ENCODE data around the gene PRKCH. TPM values are rescaled to one million over a fixed set of nuclear protein-coding genes. Genes with fewer than 3 reads are reported as not detected.

PRKCH gene
- total RNA-seq, 2 experiments from 2014 or later, result 193 to 194 TPM

DNA sequence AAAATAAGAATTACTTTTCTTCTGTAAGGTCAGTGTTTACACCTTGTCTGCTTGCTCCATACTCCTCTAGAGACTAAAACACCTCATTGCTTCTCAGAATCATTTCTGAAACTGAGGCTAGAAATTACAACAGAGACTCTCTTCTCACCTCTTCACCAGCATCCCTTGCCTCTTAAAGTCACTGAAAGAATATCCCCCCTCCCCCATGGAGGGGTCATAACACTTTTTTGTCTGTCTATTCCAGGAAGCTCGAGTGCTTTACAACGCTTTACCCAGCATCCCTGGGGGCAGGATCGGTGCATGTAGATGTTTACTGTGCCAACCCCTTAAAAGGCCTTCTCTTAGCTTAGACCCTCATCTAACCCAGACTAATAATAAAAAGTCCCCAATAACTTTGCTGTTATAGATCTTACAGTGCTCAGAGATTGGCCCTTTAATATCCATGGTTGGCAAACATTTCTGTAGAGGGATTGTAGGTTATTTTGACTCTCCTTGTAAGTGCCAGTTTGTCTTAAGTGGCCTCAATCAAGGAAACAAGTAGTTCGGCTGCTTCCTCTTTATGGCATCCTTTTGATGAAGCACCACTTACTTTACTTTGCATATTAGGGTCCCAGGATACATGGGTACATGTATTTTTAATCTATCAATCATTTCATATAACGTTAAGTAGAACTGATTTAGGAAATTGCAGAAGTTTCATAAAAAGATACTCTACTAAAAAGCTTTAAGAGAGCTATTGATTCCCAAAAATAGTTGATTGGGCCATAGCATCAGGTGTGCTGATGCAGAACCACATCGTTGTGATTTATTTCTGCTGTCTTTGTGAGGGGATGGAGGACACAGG lies 29.3 kb downstream of the PRKCH start:
- Mint-ChIP-seq H3K36me3 (ENCODE audit: low read depth) (peaks cover 65% of the 10 kb centered on the region), H3K27me3 (no peaks in the 10 kb centered on the region), H3K27ac (peak overlapping the region; percentile 98), H3K4me1 (ENCODE audit: low read depth) (peaks cover 89% of the 10 kb centered on the region), H3K4me3 (peak overlapping the region; percentile 56), H3K9me3 (peaks cover 8% of the 10 kb centered on the region)
- ATAC-seq (peak; percentile 85), DNase-seq (peak; percentile 80)
- ChIA-PET POLR2A (interaction anchor here (0.6 to 2.8 kb wide), 23 partner anchors 8 to 212 kb away, joined by 3 to 15 read pairs (median 3); no protein-coding TSS in a partner anchor), CTCF (interaction anchor here (0.6 to 2.3 kb wide), 9 partner anchors 11 to 321 kb away, joined by 3 to 11 read pairs (median 3); no protein-coding TSS in a partner anchor)
- TF ChIP-seq, protein P1, sequence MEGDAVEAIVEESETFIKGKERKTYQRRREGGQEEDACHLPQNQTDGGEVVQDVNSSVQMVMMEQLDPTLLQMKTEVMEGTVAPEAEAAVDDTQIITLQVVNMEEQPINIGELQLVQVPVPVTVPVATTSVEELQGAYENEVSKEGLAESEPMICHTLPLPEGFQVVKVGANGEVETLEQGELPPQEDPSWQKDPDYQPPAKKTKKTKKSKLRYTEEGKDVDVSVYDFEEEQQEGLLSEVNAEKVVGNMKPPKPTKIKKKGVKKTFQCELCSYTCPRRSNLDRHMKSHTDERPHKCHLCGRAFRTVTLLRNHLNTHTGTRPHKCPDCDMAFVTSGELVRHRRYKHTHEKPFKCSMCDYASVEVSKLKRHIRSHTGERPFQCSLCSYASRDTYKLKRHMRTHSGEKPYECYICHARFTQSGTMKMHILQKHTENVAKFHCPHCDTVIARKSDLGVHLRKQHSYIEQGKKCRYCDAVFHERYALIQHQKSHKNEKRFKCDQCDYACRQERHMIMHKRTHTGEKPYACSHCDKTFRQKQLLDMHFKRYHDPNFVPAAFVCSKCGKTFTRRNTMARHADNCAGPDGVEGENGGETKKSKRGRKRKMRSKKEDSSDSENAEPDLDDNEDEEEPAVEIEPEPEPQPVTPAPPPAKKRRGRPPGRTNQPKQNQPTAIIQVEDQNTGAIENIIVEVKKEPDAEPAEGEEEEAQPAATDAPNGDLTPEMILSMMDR (IDR thresholded peaks at IDR 0.05), result no peak
- intact Hi-C loops (cut with micrococcal nuclease), result no loop called here

DNA sequence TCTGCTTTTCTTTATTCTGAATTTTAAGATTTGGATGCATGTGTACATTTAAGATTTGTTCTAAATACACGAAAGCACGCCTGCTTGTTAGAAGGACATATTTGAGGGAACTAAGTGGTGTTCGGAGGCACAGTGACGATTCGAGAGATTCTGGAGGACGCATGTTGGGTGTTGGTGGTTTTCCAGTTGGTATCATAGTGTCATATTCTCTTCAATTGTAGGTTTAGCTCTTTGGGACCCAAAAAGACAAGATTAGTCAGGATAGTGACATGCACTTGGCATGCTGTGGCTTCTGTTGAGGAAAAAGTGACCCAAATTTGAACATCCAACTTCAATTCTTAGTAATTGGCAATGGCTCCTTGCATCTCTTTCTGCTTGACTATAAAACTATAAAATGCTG lies 30.1 kb downstream of the PRKCH start:
- intact Hi-C loops (cut with micrococcal nuclease), result no loop called here
- POLR2A ChIA-PET, result interaction anchor here (0.8 to 2.8 kb wide), 11 partner anchors 9 to 105 kb away, joined by 3 to 15 read pairs (median 4); no protein-coding TSS in a partner anchor
- H3K9me3 Mint-ChIP-seq, result peaks cover 8% of the 10 kb centered on the region
- TF ChIP-seq, protein P1 (IDR thresholded peaks at IDR 0.05), result no peak
- DNase-seq, result peak; percentile 52
- H3K36me3 Mint-ChIP-seq (ENCODE audit: low read depth), result peaks cover 66% of the 10 kb centered on the region
- H3K27me3 Mint-ChIP-seq, result no peaks in the 10 kb centered on the region
- CTCF ChIA-PET, result interaction anchor here (0.6 to 2.3 kb wide), 6 partner anchors 10 to 320 kb away, joined by 3 to 11 read pairs (median 4); no protein-coding TSS in a partner anchor
- peak; percentile 15 for ATAC-seq
- peak overlapping the region; percentile 98 for H3K27ac Mint-ChIP-seq
- H3K4me1 Mint-ChIP-seq (ENCODE audit: low read depth), result peaks cover 90% of the 10 kb centered on the region
- peak overlapping the region; percentile 56 for H3K4me3 Mint-ChIP-seq

DNA sequence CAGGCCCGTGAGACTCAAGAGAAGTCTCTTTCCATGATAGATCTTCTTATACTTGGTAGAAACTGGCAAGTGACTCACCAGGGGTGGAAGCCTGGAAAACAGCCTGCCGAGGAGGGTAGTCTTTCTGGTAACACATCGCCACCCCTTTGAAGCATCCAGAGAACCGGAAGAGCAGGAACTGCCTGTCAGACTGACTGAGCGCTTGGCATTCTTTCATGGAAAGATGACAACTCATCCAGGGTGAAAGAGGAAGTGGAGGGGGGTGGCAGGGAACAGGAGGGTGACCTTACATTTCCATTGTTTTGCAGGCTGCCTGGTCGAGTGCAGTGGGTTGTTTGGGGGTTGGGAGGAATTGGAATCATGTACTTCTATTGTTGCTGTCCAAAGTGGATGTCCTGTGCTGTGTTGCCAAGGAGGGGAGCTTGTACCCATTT lies 34.5 kb downstream of the PRKCH start:
- peaks cover 87% of the 10 kb centered on the region for H3K4me1 Mint-ChIP-seq (ENCODE audit: low read depth)
- H3K4me3 Mint-ChIP-seq, result peak overlapping the region; percentile 51
- ChIA-PET POLR2A (interaction anchor here (1.7 kb wide), 1 partner anchor 22 kb away, joined by 8 read pairs; no protein-coding TSS in a partner anchor), CTCF (no interaction called here)
- intact Hi-C loops (cut with micrococcal nuclease), result no loop called here
- no peaks in the 10 kb centered on the region for H3K9me3 Mint-ChIP-seq
- TF ChIP-seq, protein P1 (IDR thresholded peaks at IDR 0.05), result no peak
- no peaks in the 10 kb centered on the region for H3K27me3 Mint-ChIP-seq
- peak; percentile 80 for DNase-seq
- peak; percentile 69 for ATAC-seq
- H3K36me3 Mint-ChIP-seq (ENCODE audit: low read depth), result peaks cover 73% of the 10 kb centered on the region
- H3K27ac Mint-ChIP-seq, result peak overlapping the region; percentile 89

DNA sequence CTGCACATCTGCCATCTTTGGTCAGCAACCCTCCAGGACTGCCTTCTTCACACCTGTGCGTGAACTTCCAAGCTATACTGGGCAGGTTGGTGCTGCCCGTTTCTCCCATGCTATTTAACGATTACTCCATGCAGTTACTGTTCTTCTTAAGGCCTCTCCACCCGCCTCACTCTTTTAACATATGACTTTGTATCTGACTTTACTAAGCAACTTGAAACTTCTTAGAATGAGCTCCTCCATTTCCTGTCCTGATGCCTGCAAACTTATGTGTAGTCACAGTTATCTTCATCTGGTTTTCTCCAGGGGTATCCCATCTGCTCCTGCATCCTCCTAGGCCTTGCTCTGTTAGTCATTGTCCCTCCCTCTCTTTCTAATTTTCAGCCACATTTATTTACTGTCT lies 35.7 kb downstream of the PRKCH start:
- Mint-ChIP-seq H3K36me3 (ENCODE audit: low read depth) (peaks cover 71% of the 10 kb centered on the region), H3K4me1 (ENCODE audit: low read depth) (peaks cover 82% of the 10 kb centered on the region), H3K9me3 (no peaks in the 10 kb centered on the region), H3K27me3 (no peaks in the 10 kb centered on the region), H3K4me3 (peak overlapping the region; percentile 30), H3K27ac (peak overlapping the region; percentile 89)
- intact Hi-C loops (cut with micrococcal nuclease), result no loop called here
- ChIA-PET CTCF (interaction anchor here (0.7 to 2.1 kb wide), 8 partner anchors 9 to 340 kb away, joined by 3 to 7 read pairs (median 3); no protein-coding TSS in a partner anchor), POLR2A (interaction anchor here (0.6 to 2.2 kb wide), 7 partner anchors 10 to 1108 kb away, joined by 3 to 10 read pairs (median 3); partner anchors contain the start of gene PPM1A)
- ATAC-seq (peak; percentile 25), DNase-seq (no peak)
- TF ChIP-seq, protein P1 (IDR thresholded peaks at IDR 0.05), result no peak

Data from activated CD8-positive, alpha-beta T cell treated with anti-CD3 and anti-CD28 coated beads for 36 hours (primary cell).